T-helper 2 cell treated with Interferon-gamma antibody and Interleukin-4, amounts not matched to agents 100 ng/mL and 5 ng/mL, for 36 hours (primary cell): Measurements from ENCODE around the gene TOP3A. TPM values are rescaled to one million over a fixed set of nuclear protein-coding genes. Genes with fewer than 3 reads are reported as not detected.

Source experiments
- intact Hi-C: fragments of 100-400 bp; cut with micrococcal nuclease; formaldehyde crosslinking; loops from one replicate; pipeline ENCODE4 v1.15.1; 2023
- total RNA-seq: library from RNA; stranded (reverse); gene quantifications from 2 replicates; pipeline ENCODE4 v1.2.3, GENCODE V29; 2022

The TOP3A gene
- total RNA-seq, 1 donor from 2014 or later, result 69.4 TPM

GRCh38 chr17:18280766-18281371 is 33.9 kb downstream of the TOP3A start:
- intact Hi-C loops, result no loop called here

- intact Hi-C loops, result no loop called here
Observed at GRCh38 chr17:18280249-18280648, 34.5 kb downstream of the TOP3A start.

- intact Hi-C loops, result no loop called here
Observed at GRCh38 chr17:18278867-18279266, 35.9 kb downstream of the TOP3A start.

GRCh38 chr17:18277076-18277475 is 37.7 kb downstream of the TOP3A start:
- intact Hi-C loops, result no loop called here

GRCh38 chr17:18270046-18270931 is 44.5 kb downstream of the TOP3A start:
- intact Hi-C loops, result no loop called here

GRCh38 chr17:18267927-18268711 is 46.7 kb downstream of the TOP3A start:
- intact Hi-C loops, result no loop called here

- intact Hi-C loops, result no loop called here
Observed at GRCh38 chr17:18267366-18267765, 47.4 kb downstream of the TOP3A start.

GRCh38 chr17:18263885-18264682 is 50.7 kb downstream of the TOP3A start:
- intact Hi-C loops, result no loop called here

- intact Hi-C loops, result no loop called here
Observed at GRCh38 chr17:18262641-18263040, 52.2 kb downstream of the TOP3A start.

GRCh38 chr17:18262111-18262510 is 52.7 kb downstream of the TOP3A start:
- intact Hi-C loops, result no loop called here

GRCh38 chr17:18261659-18262058 is 53.1 kb downstream of the TOP3A start:
- intact Hi-C loops, result no loop called here

GRCh38 chr17:18261146-18261515 is 53.7 kb downstream of the TOP3A start:
- intact Hi-C loops, result no loop called here

- intact Hi-C loops, result loop anchor here (1.0 kb wide), 2 partner anchors 35 to 55 kb away; partner anchors contain the start of genes LLGL1 and SMCR8
Observed at GRCh38 chr17:18260332-18261145, 54.3 kb downstream of the TOP3A start, which contains the start of gene MIEF2. MIEF2 (plus strand) TSS chr17:18260662; CDS start chr17:18262721, 2,059 bp downstream.

GRCh38 chr17:18259621-18260331 is 55.0 kb downstream of the TOP3A start:
- intact Hi-C loops, result loop anchor here (1.0 kb wide), 2 partner anchors 34 to 56 kb away; partner anchors contain the start of genes LLGL1 and SMCR8

GRCh38 chr17:18258356-18259038 is 56.3 kb downstream of the TOP3A start, which contains the start of gene FLII:
FLII (minus strand) TSS chr17:18258738; CDS start chr17:18258690, 48 bp downstream.
- intact Hi-C loops, result loop anchor here (1.0 kb wide), 1 partner anchor 75 kb away; the partner anchor contains the start of gene ALKBH5

GRCh38 chr17:18257982-18258355 is 56.8 kb downstream of the TOP3A start:
- intact Hi-C loops, result loop anchor here (1.0 kb wide), 1 partner anchor 75 kb away; the partner anchor contains the start of gene ALKBH5

GRCh38 chr17:18257268-18257981 is 57.4 kb downstream of the TOP3A start:
- intact Hi-C loops, result no loop called here

- intact Hi-C loops, result no loop called here
Observed at GRCh38 chr17:18256776-18257175, 58.0 kb downstream of the TOP3A start.
